Hematopoietic multipotent progenitor cell treated with erythropoietin and hydrocortisone succinate and interleukin-3 and kit ligand, for 17 days (in vitro differentiated cells): ENCODE data around the gene ACOX1.

ENCODE experiments used
- DNase-seq: peaks from one replicate; pipeline ENCODE4 v3.0.0-alpha.2; 2015; ENCODE audit warnings: low spot score

Gene ACOX1

GRCh38 chr17:75909051-75909811, 69.7 kb downstream of the ACOX1 start:
- DNase-seq, result no peak

GRCh38 chr17:75908201-75908600, 70.8 kb downstream of the ACOX1 start:
- no peak for DNase-seq

GRCh38 chr17:75906143-75906884, 72.7 kb downstream of the ACOX1 start:
- DNase-seq, result no peak

- peak; percentile 93 for DNase-seq
Observed at GRCh38 chr17:75904749-75905521, 74.0 kb downstream of the ACOX1 start, which contains the start of gene MRPL38. TSS of gene MRPL38 (minus strand) at chr17:75904884. CDS start at chr17:75904875, 9 bp downstream.

- no peak for DNase-seq
Observed at GRCh38 chr17:75902406-75902805, 76.6 kb downstream of the ACOX1 start.

- no peak for DNase-seq
Observed at GRCh38 chr17:75901727-75902126, 77.2 kb downstream of the ACOX1 start.

- DNase-seq, result no peak
Observed at GRCh38 chr17:75900691-75901533, 78.1 kb downstream of the ACOX1 start.

- DNase-seq, result no peak
Observed at GRCh38 chr17:75899767-75900468, 79.0 kb downstream of the ACOX1 start.

GRCh38 chr17:75899353-75899752, 79.6 kb downstream of the ACOX1 start:
- no peak for DNase-seq

GRCh38 chr17:75898791-75899190, 80.2 kb downstream of the ACOX1 start:
- no peak for DNase-seq

- DNase-seq, result no peak
Observed at GRCh38 chr17:75898065-75898464, 80.9 kb downstream of the ACOX1 start.

- no peak for DNase-seq
Observed at GRCh38 chr17:75897160-75898019, 81.6 kb downstream of the ACOX1 start.

- DNase-seq, result peak; percentile 74
Observed at GRCh38 chr17:75896415-75897159, 82.4 kb downstream of the ACOX1 start, which contains the start of gene TRIM65. TSS of gene TRIM65 (minus strand) at chr17:75896951. CDS start at chr17:75896937, 14 bp downstream.

GRCh38 chr17:75895370-75896155, 83.4 kb downstream of the ACOX1 start:
- DNase-seq, result no peak

GRCh38 chr17:75894049-75894733, 84.8 kb downstream of the ACOX1 start:
- no peak for DNase-seq

- DNase-seq, result no peak
Observed at GRCh38 chr17:75893305-75894048, 85.5 kb downstream of the ACOX1 start.
